NB4 (cell line): Measurements from ENCODE around the gene EXOSC7.

Source experiments
- MAX ChIP-seq: IDR thresholded peaks from 2 replicates; pipeline ENCODE4 v1.6.1; 2011; ENCODE audit warnings: low read depth, low read length
- MYC ChIP-seq: IDR thresholded peaks from 2 replicates; pipeline ENCODE4 v1.6.1; 2011; ENCODE audit warnings: low read depth, low read length
- POLR2A ChIP-seq: IDR thresholded peaks from 2 replicates; pipeline ENCODE4 v1.6.1; 2011; ENCODE audit warnings: mild to moderate bottlenecking; ENCODE audit not compliant: insufficient read length; ENCODE audit errors: extremely low read depth
- TF ChIP-seq, protein P1 (sequence below): IDR thresholded peaks from one replicate; pipeline ENCODE4 v1.5.1; 2012; ENCODE audit warnings: low read depth, low read length

DNA sequence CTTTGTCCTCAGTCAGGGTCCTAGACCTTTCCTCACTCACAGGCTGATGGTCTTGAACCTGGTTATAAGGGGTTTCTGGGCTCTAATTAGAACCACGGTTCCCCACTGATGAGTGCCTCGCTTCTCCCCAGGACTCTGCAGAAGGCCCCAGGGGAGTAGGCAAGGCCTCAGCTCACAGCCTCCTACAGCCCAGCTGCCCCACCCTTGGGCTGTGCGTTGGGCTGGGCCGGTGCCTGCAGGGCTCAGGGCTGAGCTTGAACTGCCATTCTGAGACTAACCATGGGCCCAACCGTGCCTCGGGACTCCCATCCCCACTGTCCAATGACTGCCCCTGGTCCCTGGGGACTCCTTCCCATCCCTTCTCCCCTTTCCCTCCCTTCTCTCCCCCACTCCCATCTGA is 75.6 kb downstream of the EXOSC7 start:
- TF ChIP-seq, protein P1, sequence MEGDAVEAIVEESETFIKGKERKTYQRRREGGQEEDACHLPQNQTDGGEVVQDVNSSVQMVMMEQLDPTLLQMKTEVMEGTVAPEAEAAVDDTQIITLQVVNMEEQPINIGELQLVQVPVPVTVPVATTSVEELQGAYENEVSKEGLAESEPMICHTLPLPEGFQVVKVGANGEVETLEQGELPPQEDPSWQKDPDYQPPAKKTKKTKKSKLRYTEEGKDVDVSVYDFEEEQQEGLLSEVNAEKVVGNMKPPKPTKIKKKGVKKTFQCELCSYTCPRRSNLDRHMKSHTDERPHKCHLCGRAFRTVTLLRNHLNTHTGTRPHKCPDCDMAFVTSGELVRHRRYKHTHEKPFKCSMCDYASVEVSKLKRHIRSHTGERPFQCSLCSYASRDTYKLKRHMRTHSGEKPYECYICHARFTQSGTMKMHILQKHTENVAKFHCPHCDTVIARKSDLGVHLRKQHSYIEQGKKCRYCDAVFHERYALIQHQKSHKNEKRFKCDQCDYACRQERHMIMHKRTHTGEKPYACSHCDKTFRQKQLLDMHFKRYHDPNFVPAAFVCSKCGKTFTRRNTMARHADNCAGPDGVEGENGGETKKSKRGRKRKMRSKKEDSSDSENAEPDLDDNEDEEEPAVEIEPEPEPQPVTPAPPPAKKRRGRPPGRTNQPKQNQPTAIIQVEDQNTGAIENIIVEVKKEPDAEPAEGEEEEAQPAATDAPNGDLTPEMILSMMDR, result no peak
- TF ChIP-seq POLR2A (no peak), MAX (no peak), MYC (no peak)
